Fibroblast of pulmonary artery (primary cell): ENCODE measurements around the gene HOXC11.

ENCODE experiments used
- DNase-seq: peaks from one replicate; pipeline ENCODE4 v3.0.0-alpha.2; 2010; ENCODE audit warnings: low read depth
- H3K4me3 ChIP-seq: replicated peaks from 2 replicates; pipeline ENCODE4 v1.5.1; 2011; ENCODE audit warnings: low read depth, mild to moderate bottlenecking, control low read depth, low read length, moderate library complexity
- TF ChIP-seq, protein P1 (sequence below): IDR thresholded peaks from 2 replicates; pipeline ENCODE4 v1.5.1; 2011; ENCODE audit warnings: mild to moderate bottlenecking, control low read depth, low read length, inconsistent platforms; ENCODE audit errors: missing control alignments

Gene HOXC11

GRCh38 chr12:53998110-53998899 is 25.4 kb downstream of the HOXC11 start:
- no peak overlapping the region for H3K4me3 ChIP-seq
- TF ChIP-seq, protein P1, sequence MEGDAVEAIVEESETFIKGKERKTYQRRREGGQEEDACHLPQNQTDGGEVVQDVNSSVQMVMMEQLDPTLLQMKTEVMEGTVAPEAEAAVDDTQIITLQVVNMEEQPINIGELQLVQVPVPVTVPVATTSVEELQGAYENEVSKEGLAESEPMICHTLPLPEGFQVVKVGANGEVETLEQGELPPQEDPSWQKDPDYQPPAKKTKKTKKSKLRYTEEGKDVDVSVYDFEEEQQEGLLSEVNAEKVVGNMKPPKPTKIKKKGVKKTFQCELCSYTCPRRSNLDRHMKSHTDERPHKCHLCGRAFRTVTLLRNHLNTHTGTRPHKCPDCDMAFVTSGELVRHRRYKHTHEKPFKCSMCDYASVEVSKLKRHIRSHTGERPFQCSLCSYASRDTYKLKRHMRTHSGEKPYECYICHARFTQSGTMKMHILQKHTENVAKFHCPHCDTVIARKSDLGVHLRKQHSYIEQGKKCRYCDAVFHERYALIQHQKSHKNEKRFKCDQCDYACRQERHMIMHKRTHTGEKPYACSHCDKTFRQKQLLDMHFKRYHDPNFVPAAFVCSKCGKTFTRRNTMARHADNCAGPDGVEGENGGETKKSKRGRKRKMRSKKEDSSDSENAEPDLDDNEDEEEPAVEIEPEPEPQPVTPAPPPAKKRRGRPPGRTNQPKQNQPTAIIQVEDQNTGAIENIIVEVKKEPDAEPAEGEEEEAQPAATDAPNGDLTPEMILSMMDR = no peak
- DNase-seq = no peak

DNA sequence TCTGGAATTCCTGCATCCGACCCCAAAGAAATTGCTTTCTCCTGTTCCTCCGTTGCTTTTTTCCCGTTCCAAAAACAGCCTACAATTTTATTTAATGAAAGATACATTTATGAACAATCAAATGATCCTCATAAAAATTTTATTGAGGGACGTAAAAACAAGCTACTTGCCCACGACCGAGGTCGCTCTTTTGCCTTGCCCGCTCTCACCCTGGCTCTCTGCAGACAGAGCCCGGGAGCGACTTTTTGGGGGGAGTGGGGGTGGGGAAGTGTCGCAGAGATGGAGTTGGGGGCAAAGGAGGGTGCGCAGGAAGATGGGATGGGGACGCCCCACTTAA is 25.9 kb downstream of the HOXC11 start:
- DNase-seq = no peak

GRCh38 chr12:53999559-54000115 is 26.7 kb downstream of the HOXC11 start:
- H3K4me3 ChIP-seq = peak overlapping the region; percentile 34
- TF ChIP-seq, protein P1 = no peak
- DNase-seq = peak; percentile 24

More for the DNA sequence above, 25.9 kb downstream of the HOXC11 start:
- TF ChIP-seq, protein P1 = no peak
- no peak overlapping the region for H3K4me3 ChIP-seq

DNA sequence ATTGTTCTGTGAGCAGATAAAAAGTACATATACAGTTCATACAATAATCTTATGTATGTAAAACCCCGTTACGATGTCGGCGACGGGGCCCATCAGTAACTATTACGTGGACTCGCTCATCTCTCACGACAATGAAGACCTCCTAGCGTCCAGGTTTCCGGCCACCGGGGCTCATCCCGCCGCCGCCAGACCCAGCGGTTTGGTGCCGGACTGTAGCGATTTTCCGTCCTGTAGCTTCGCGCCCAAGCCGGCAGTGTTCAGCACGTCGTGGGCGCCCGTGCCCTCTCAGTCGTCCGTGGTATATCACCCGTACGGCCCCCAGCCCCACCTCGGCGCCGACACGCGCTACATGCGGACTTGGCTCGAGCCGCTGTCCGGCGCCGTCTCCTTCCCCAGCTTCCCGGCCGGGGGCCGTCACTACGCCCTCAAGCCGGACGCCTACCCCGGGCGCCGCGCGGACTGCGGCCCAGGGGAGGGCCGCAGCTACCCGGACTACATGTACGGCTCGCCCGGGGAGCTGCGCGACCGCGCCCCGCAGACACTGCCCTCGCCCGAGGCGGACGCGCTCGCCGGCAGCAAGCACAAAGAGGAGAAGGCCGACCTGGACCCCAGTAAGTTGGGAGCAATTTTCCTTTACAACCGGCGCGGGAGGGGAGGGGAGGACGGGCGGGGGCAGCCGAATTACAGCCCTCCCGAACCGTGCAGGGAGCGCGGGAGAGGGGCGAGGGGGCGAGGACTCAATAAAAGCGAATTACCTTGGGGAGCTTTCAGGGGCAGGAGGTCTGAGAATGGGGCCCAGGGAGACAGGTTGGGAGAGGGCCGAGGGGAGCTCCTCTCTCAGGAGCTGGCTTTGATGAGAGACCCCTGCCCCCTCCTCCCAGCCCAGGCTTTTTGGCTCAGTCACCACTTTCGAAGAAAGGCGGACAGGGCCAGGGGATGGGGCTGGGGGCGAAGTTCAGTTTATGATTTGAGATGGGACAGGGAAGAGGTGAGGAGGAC is 27.5 kb downstream of the HOXC11 start, which contains the start of gene HOXC9:
HOXC9 (plus strand) TSS at position 46 of the 999 bp plus-strand sequence; CDS start at position 74, 28 bp downstream.
- no peak for DNase-seq
- peak within 1 kb of the TSS; percentile 34 for H3K4me3 ChIP-seq
- TF ChIP-seq, protein P1 = no peak

- no peak overlapping the region for H3K4me3 ChIP-seq
These were observed 28.6 kb downstream of the HOXC11 start for GRCh38 chr12:54001283-54002187.

More at GRCh38 chr12:54001283-54002187, 28.6 kb downstream of the HOXC11 start:
- TF ChIP-seq, protein P1 = no peak
- DNase-seq = no peak
